Body of pancreas (tissue), 4 donors: ENCODE results near the gene UBTF. TPM values are rescaled to one million over a fixed set of nuclear protein-coding genes. Genes with fewer than 3 reads are reported as not detected.

ENCODE experiments used
- ATAC-seq: fragments of 150-250 bp; one replicate; pipeline ENCODE4 v1.9.1; 2016
- DNase-seq, 4 donors: peaks; one replicate each; pipeline ENCODE4 v3.0.0-alpha.2; 2019
- H3K27ac ChIP-seq, 4 donors: fragments of 200-600 bp; sonication (generic); 1 replicate in 3 of 4; 2 replicates in 1 of 4; pipeline versions ENCODE4 v1.5.1 to v1.6.1; 2016 to 2019; ENCODE audit warnings: mild to moderate bottlenecking in 1 of 4, mixed read lengths in 1 of 4, moderate library complexity in 1 of 4
- H3K27me3 ChIP-seq, 2 donors: fragments of 200-600 bp; sonication (generic); one replicate each; pipeline ENCODE4 v1.6.0; 2016; ENCODE audit warnings: mild to moderate bottlenecking in 1 of 2
- H3K36me3 ChIP-seq, 2 donors: fragments of 200-600 bp; sonication (generic); replicated peaks in 1 of 2; 2 replicates each; pipeline ENCODE4 v1.5.1; 2016; ENCODE audit warnings: low read depth in 2 of 2; ENCODE audit not compliant: insufficient read depth in 1 of 2
- H3K4me1 ChIP-seq: fragments of 200-600 bp; sonication (generic); one replicate; pipeline ENCODE4 v1.6.0; 2016
- H3K4me3 ChIP-seq, 2 donors: fragments of 200-600 bp; sonication (generic); 1 replicate in 1 of 2; 2 replicates in 1 of 2; pipeline ENCODE4 v1.5.1; 2016 to 2019
- H3K9me3 ChIP-seq, 3 donors: fragments of 200-600 bp; sonication (generic); 1 replicate in 2 of 3; 2 replicates in 1 of 3; pipeline ENCODE4 v1.5.1; 2016
- CTCF ChIP-seq, 7 experiments: fragments of 450-650 bp in 4 of 7; fragments of 200-600 bp in 3 of 7; sonication (generic) in 3 of 7; IDR thresholded peaks; one replicate each; pipeline ENCODE4 v1.5.1; 2016 to 2019; ENCODE audit warnings: antibody characterized with exemption in 7 of 7
- POLR2A ChIP-seq, 3 donors: fragments of 450-650 bp; IDR thresholded peaks; one replicate each; pipeline ENCODE4 v1.6.1; 2016; ENCODE audit warnings: antibody characterized with exemption in 3 of 3, mild to moderate bottlenecking in 2 of 3
- WGBS, 2 donors: methylation state at CpG; one replicate each; pipeline ENCODE4 v1.1.5; 2017; 5-methylcytosine and 5-hydroxymethylcytosine counted together
- intact Hi-C: fragments of 100-400 bp; cut with DNase I; formaldehyde crosslinking; loops from one replicate; pipeline ENCODE4 v1.15.1; 2023
- total RNA-seq, 2 donors: library from RNA; depleted of rRNA; stranded (reverse); fragments of >200 nt; gene quantifications; one replicate each; pipeline ENCODE4 v1.1.0, GENCODE V29; 2016

The UBTF gene
- total RNA-seq, 2 donors from 2014 or later = 43.8 to 73.8 TPM

- no peak for ATAC-seq
Observed at GRCh38 chr17:44213403-44214229, 5.9 kb downstream of the UBTF start.

GRCh38 chr17:44212507-44213402 is 6.7 kb downstream of the UBTF start:
- Histone ChIP-seq H3K27me3 (no peaks in the 10 kb centered on the region), H3K36me3 (peaks cover 21 to 33% of the 10 kb centered on the region in 2 donors), H3K9me3 (no peaks in the 10 kb centered on the region), H3K4me1 (peaks cover 31% of the 10 kb centered on the region), H3K27ac (no peak overlapping the region), H3K4me3 (no peak overlapping the region)
- no peak for TF ChIP-seq POLR2A (IDR thresholded peaks at IDR 0.05)
- TF ChIP-seq CTCF (IDR thresholded peaks at IDR 0.05) = no peak
- ATAC-seq (no peak), DNase-seq (no peak)
- WGBS, 2 donors = 62 to 74% methylated on average over 14 to 30 of the region's 31 CpGs
- intact Hi-C loops = no loop called here

More at GRCh38 chr17:44213403-44214229, 5.9 kb downstream of the UBTF start:
- Histone ChIP-seq H3K9me3 (no peaks in the 10 kb centered on the region), H3K4me1 (peaks cover 37% of the 10 kb centered on the region), H3K36me3 (peaks cover 16 to 30% of the 10 kb centered on the region in 2 donors), H3K27ac (no peak overlapping the region), H3K27me3 (no peaks in the 10 kb centered on the region), H3K4me3 (no peak overlapping the region)
- WGBS, 2 donors = 85 to 90% methylated on average over 12 to 15 of the region's 15 CpGs
- intact Hi-C loops = no loop called here
- no peak for DNase-seq
- no peak for TF ChIP-seq CTCF (IDR thresholded peaks at IDR 0.05)
- no peak for TF ChIP-seq POLR2A (IDR thresholded peaks at IDR 0.05)

GRCh38 chr17:44211281-44212265 is 7.9 kb downstream of the UBTF start:
- Histone ChIP-seq H3K27me3 (no peaks in the 10 kb centered on the region), H3K4me3 (no peak overlapping the region), H3K36me3 (peaks cover 19 to 37% of the 10 kb centered on the region in 2 donors), H3K27ac (no peak overlapping the region), H3K9me3 (no peaks in the 10 kb centered on the region), H3K4me1 (peaks cover 19% of the 10 kb centered on the region)
- intact Hi-C loops = no loop called here
- DNase-seq = no peak
- WGBS, 2 donors = 66 to 90% methylated on average over 9 to 21 of the region's 30 CpGs
- TF ChIP-seq CTCF (IDR thresholded peaks at IDR 0.05) (no peak), POLR2A (IDR thresholded peaks at IDR 0.05) (no peak)
- no peak for ATAC-seq

- Histone ChIP-seq H3K27me3 (no peaks in the 10 kb centered on the region), H3K4me1 (peaks cover 17% of the 10 kb centered on the region), H3K4me3 (no peak overlapping the region), H3K36me3 (peaks cover 12 to 28% of the 10 kb centered on the region in 2 donors), H3K9me3 (no peaks in the 10 kb centered on the region), H3K27ac (peak overlapping the region in 2 of 4 donors; percentile 38 to 50)
- peak; percentile 89 to 92 (median 90) for DNase-seq
- TF ChIP-seq POLR2A (IDR thresholded peaks at IDR 0.05) (peak in 2 of 3 donors; percentile 31 to 33), CTCF (IDR thresholded peaks at IDR 0.05) (peak; percentile 98 to 100 (median 99))
- ATAC-seq = peak; percentile 94
- intact Hi-C loops = no loop called here
- 29 to 55% methylated on average over 20 to 49 of the region's 64 CpGs for WGBS, 2 donors
Observed at GRCh38 chr17:44210342-44211192, 8.9 kb downstream of the UBTF start.
